GM19025 (cell line): ENCODE data around the gene TRAF6.

Experiments
- ATAC-seq: cut with Tn5 transposase; IDR thresholded peaks from one replicate; pipeline ENCODE4 v1.9.1; 2021; ENCODE audit warnings: mild to moderate bottlenecking, low read depth, moderate library complexity; ENCODE audit not compliant: unreplicated experiment

Gene TRAF6

DNA sequence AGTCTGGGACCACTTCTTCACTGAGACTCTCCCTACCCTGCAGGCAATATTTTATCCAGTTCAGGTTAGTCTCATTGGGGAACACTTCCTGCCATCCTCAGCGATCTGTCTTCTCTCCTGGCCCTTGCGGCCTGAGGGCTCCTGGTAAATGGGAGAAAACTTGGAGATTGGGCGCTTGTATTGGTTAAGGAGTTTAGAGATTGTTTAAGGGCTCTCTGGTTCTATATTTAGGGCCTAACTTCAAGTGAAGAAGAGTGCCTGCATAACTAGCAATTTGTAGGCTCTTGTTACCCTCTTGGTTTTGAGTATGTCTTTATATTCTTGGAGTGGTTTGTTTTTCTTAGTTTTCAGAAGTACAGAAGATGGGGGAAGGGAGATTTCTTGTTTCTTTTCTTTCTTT, 72.7 kb downstream of the TRAF6 start:
- ATAC-seq = no peak
